ENCODE results near the gene OR6X1. TPM values are rescaled to one million over a fixed set of nuclear protein-coding genes. Genes with fewer than 3 reads are reported as not detected.

Gene OR6X1
- total and polyA plus RNA-seq, 9 of the 15 experiments (the other 6 are each of a cell fraction or from before 2014, with no cell fraction given) = not detected

DNA sequence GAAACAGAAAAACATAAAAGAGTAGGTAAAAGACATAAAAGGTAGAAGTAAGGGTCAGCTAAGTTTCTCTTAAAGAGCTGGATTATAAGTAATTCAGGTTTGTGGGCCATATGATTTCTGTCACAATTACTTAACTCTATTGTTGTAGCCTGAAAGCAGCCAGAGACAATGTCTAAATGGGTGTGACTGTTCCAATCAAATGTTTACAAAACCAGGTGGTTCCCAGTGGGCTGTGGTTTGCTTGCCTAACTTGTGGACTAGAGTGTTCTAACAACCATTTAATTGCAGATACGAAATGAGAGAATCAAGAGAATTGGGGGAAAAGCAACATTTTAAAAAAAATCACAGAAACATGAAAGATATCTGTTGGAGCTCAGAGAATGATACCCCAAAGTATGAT, 29.2 kb upstream of the OR6X1 start:
- H3K9me1 ChIP-seq (ENCODE audit: control insufficient read depth, insufficient read depth, low read length) = no peaks in the 10 kb centered on the region
- ATAC-seq (no peak), FAIRE-seq (no peak), DNase-seq (ENCODE audit: extremely low read depth in 1 of 4, low spot score in 3 of 4) (no peak)
- H3K27me3 ChIP-seq (ENCODE audit: control insufficient read depth in 2 of 2, insufficient read depth in 2 of 2, low read length in 2 of 2) = no peaks in the 10 kb centered on the region
- CTCF ChIA-PET (ENCODE audit: low intra/inter-chr PET ratio) = no interaction called here
- no peaks in the 10 kb centered on the region for H4K20me1 ChIP-seq (replicated peaks; ENCODE audit: control insufficient read depth, insufficient read depth, low read length)
- H3K4me3 ChIP-seq = no peak overlapping the region
- H3K4me1 ChIP-seq (replicated peaks in 1 of 2; ENCODE audit: control insufficient read depth in 2 of 2, insufficient read depth in 2 of 2, low read length in 2 of 2) = no peaks in the 10 kb centered on the region
- no peaks in the 10 kb centered on the region for H3K9me3 ChIP-seq (replicated peaks; ENCODE audit: control insufficient read depth, insufficient read depth, low read depth, low read length)
- no peak overlapping the region for H3K9ac ChIP-seq (ENCODE audit: insufficient read depth in 1 of 2, low read depth in 2 of 2, low read length in 2 of 2)
- H3K36me3 ChIP-seq (ENCODE audit: control insufficient read depth, insufficient read depth, low read length) = no peaks in the 10 kb centered on the region
- no peak overlapping the region for H3K4me2 ChIP-seq (ENCODE audit: insufficient read depth, low read length)
- in situ Hi-C loops (cut with MboI) (no loop called here), intact Hi-C loops (cut with micrococcal nuclease) (no loop called here)
- no peaks in the 10 kb centered on the region for H3K79me2 ChIP-seq (ENCODE audit: control insufficient read depth, insufficient read depth, low read length)
- BruUV-seq (replicated peaks) = no TSS peak
- no peak overlapping the region for H3K27ac ChIP-seq (ENCODE audit: extremely low read depth, low read depth, low read length)
- 0% methylated on average over 1 of the region's 1 CpG for WGBS (ENCODE audit: insufficient coverage, low coverage, missing lambda C conversion rate)
- POLR2A ChIA-PET = no interaction called here
- no peak overlapping the region for H2AFZ ChIP-seq (ENCODE audit: low read depth, low read length)
- TF ChIP-seq ZNF77 (CRISPR knock-in tag; IDR thresholded peaks at IDR 0.05) = no peak
- no peak for TF ChIP-seq HMGN3 (IDR thresholded peaks at IDR 0.05; ENCODE audit: borderline replicate concordance, extremely low read depth, insufficient read length, low read depth, low read length)

GRCh38 chr11:123778511-123778910, 24.2 kb upstream of the OR6X1 start:
- ATAC-seq = no peak
- Histone ChIP-seq H3K4me3 (no peak overlapping the region), H3K27ac (ENCODE audit: extremely low read depth, low read depth, low read length) (no peak overlapping the region), H3K27me3 (ENCODE audit: control insufficient read depth in 2 of 2, insufficient read depth in 2 of 2, low read length in 2 of 2) (no peaks in the 10 kb centered on the region), H3K4me1 (replicated peaks in 1 of 2; ENCODE audit: control insufficient read depth in 2 of 2, insufficient read depth in 2 of 2, low read length in 2 of 2) (no peaks in the 10 kb centered on the region), H3K79me2 (ENCODE audit: control insufficient read depth, insufficient read depth, low read length) (no peaks in the 10 kb centered on the region), H2AFZ (ENCODE audit: low read depth, low read length) (no peak overlapping the region), H3K9ac (ENCODE audit: insufficient read depth in 1 of 2, low read depth in 2 of 2, low read length in 2 of 2) (no peak overlapping the region), H3K36me3 (ENCODE audit: control insufficient read depth, insufficient read depth, low read length) (no peaks in the 10 kb centered on the region), H3K9me1 (ENCODE audit: control insufficient read depth, insufficient read depth, low read length) (no peaks in the 10 kb centered on the region), H4K20me1 (replicated peaks; ENCODE audit: control insufficient read depth, insufficient read depth, low read length) (no peaks in the 10 kb centered on the region), H3K4me2 (ENCODE audit: insufficient read depth, low read length) (no peak overlapping the region), H3K9me3 (replicated peaks; ENCODE audit: control insufficient read depth, insufficient read depth, low read depth, low read length) (no peaks in the 10 kb centered on the region)
- no TSS peak for BruUV-seq (replicated peaks)
- 0% methylated on average over 1 of the region's 1 CpG for WGBS (ENCODE audit: insufficient coverage, low coverage, missing lambda C conversion rate)
- FAIRE-seq = no peak
- intact Hi-C loops (cut with micrococcal nuclease) (no loop called here), in situ Hi-C loops (cut with MboI) (no loop called here)
- no peak for DNase-seq (ENCODE audit: extremely low read depth in 1 of 4, low spot score in 3 of 4)
- ChIA-PET POLR2A (no interaction called here), CTCF (ENCODE audit: low intra/inter-chr PET ratio) (no interaction called here)
- no peak for TF ChIP-seq ZNF445 (CRISPR knock-in tag; IDR thresholded peaks at IDR 0.05; ENCODE audit: low read depth)
- no peak for TF ChIP-seq ZNF561 (CRISPR knock-in tag; conservative IDR thresholded peaks at IDR 0.05)
- TF ChIP-seq CAMTA2 (CRISPR knock-in tag; conservative IDR thresholded peaks at IDR 0.05) = no peak
- TF ChIP-seq PHF8 (IDR thresholded peaks at IDR 0.05; ENCODE audit: borderline replicate concordance, low read length) = no peak
- TF ChIP-seq TEAD4 (IDR thresholded peaks at IDR 0.05; ENCODE audit: low read length) = no peak
- no peak for TF ChIP-seq TEAD4 (CRISPR knock-in tag; IDR thresholded peaks at IDR 0.05; ENCODE audit: borderline replicate concordance)
- no peak for TF ChIP-seq ID3 (CRISPR knock-in tag; IDR thresholded peaks at IDR 0.05)
- TF ChIP-seq ID3 (tag; IDR thresholded peaks at IDR 0.05) = no peak
- no peak for TF ChIP-seq NFATC3 (IDR thresholded peaks at IDR 0.05)
- no peak for TF ChIP-seq ZNF253 (CRISPR knock-in tag; conservative IDR thresholded peaks at IDR 0.05)
- TF ChIP-seq SETDB1 (IDR thresholded peaks at IDR 0.05; ENCODE audit: low read length) = no peak

Measured in K562 (cell line).